Heart left ventricle (tissue), 16 donors: ENCODE data around the gene LRRC3. TPM values are rescaled to one million over a fixed set of nuclear protein-coding genes. Genes with fewer than 3 reads are reported as not detected.
A peak's percentile ranks its signal among the peaks of the same experiment; 100 is the strongest.

Source experiments
- ATAC-seq, 4 donors: fragments of 200-7000 bp; cut with Tn5 transposase; one replicate each; pipeline ENCODE4 v1.9.1; 2020 to 2022; ENCODE audit warnings: moderate library complexity in 4 of 4, mild to moderate bottlenecking in 3 of 4, moderate number of reproducible peaks in 1 of 4
- DNase-seq, 5 donors: peaks; one replicate each; pipeline ENCODE4 v3.0.0-alpha.2; 2020
- H3K27ac ChIP-seq, 12 donors: fragments of 200-600 bp; sonication (generic) in 4 of 12; one replicate each; pipeline versions ENCODE4 v1.5.0 to v1.8.0; 2016 to 2022; ENCODE audit warnings: mild to moderate bottlenecking in 2 of 12
- H3K27me3 ChIP-seq, 9 donors: fragments of 200-600 bp; sonication (generic) in 2 of 9; one replicate each; pipeline versions ENCODE4 v1.5.1 to v1.8.0; 2016 to 2022; ENCODE audit warnings: mild to moderate bottlenecking in 3 of 9
- H3K36me3 ChIP-seq, 9 donors: fragments of 200-600 bp; sonication (generic) in 2 of 9; one replicate each; pipeline versions ENCODE4 v1.5.0 to v1.8.0; 2018 to 2022; ENCODE audit warnings: mild to moderate bottlenecking in 2 of 9
- H3K4me1 ChIP-seq, 12 donors: fragments of 200-600 bp; sonication (generic) in 4 of 12; one replicate each; pipeline versions ENCODE4 v1.5.0 to v1.8.0; 2016 to 2022; ENCODE audit warnings: mild to moderate bottlenecking in 3 of 12
- H3K4me3 ChIP-seq, 12 donors: fragments of 200-600 bp; sonication (generic) in 4 of 12; one replicate each; pipeline versions ENCODE4 v1.5.0 to v1.8.0; 2017 to 2022; ENCODE audit warnings: mild to moderate bottlenecking in 9 of 12, moderate library complexity in 4 of 12
- H3K9me3 ChIP-seq, 12 donors: fragments of 200-600 bp; sonication (generic) in 4 of 12; one replicate each; pipeline versions ENCODE4 v1.5.0 to v1.8.0; 2016 to 2022; ENCODE audit warnings: mild to moderate bottlenecking in 1 of 12
- POLR2A ChIP-seq, 2 donors: fragments of 450-650 bp; IDR thresholded peaks; one replicate each; pipeline ENCODE4 v1.6.1; 2017; ENCODE audit warnings: antibody characterized with exemption in 2 of 2, mild to moderate bottlenecking in 2 of 2, moderate library complexity in 2 of 2
- WGBS, 4 donors: extraction: QIAGEN DNeasy Blood & Tissue Kit in 2 of 4; methylation state at CpG; one replicate each; pipeline versions ENCODE4 v1.1.5 to v1.1.7; 2013 to 2018; 5-methylcytosine and 5-hydroxymethylcytosine counted together
- intact Hi-C, 10 donors: fragments of 100-400 bp; cut with DNase I; formaldehyde crosslinking; loops; one replicate each; pipeline versions ENCODE4 v1.11.1 to v1.14.2; 2022
- polyA plus RNA-seq, 2 donors: library from polyadenylated mRNA; stranded (reverse); fragments of 200-250 nt; gene quantifications; one replicate each; pipeline ENCODE4 v1.2.3, GENCODE V29; 2013
- total RNA-seq, 9 donors: library from RNA; depleted of rRNA in 2 of 9; stranded (reverse); fragments of >200 nt in 2 of 9; fragmentation: NEBNext Ultra II Directional in 3 of 9; extraction: Animal tissue kit (Norgen Biotek cat#: 25700) in 3 of 9; gene quantifications; one replicate each; pipeline versions ENCODE4 v1.1.0 to v1.2.4, GENCODE V29; 2016 to 2023
- TF ChIP-seq, protein P1 (sequence below), 12 donors: fragments of 200-600 bp; sonication (generic) in 4 of 12; IDR thresholded peaks; one replicate each; pipeline versions ENCODE4 v1.5.0 to v1.8.0; 2018 to 2022; ENCODE audit warnings: antibody characterized with exemption in 12 of 12, mild to moderate bottlenecking in 5 of 12
- donor health status: ischemic (EF 13 %, LVEDD 7.1; RV severe dilation, severe dysfunction).
- donor health status: healthy with polysubstance abuse.
- donor health status: DM: no; HTN: yes; CAD: no.
- donor health status: DM: no; HTN: no; CAD: no.
- donor health status: ischemic (EF 25% LVEDD 6.9; RV normal size, moderate dysfunction).
- donor health status: ischemic (EF 25% LVEDD 5.7; RV mildly dilated, moderate dysfunction).
- donor health status: healthy.
- donor health status: DM: yes; HTN: yes; CAD: no.
- donor health status: ischemic (EF 35%, LVEDD 5.7; RV mildly dilated, moderate dysfunction).
- donor health status: nonischemic (EF 11% LVEDD 7.7; RV severe dilation, severe dysfunction).
- donor health status: DM: yes; HTN: yes; CAD: no.
- donor health status: PGD.
- donor health status: ischemic (EF 29% LVEDD 5.4; RV normal size, mild dysfunction).
- donor health status: nonischemic (EF 23%, LVEDD 6.1; RV moderate dilation, normal function).

Gene LRRC3
- total and polyA plus RNA-seq, 11 donors, result 1.4 to 5.8 (median 2.3) TPM

DNA sequence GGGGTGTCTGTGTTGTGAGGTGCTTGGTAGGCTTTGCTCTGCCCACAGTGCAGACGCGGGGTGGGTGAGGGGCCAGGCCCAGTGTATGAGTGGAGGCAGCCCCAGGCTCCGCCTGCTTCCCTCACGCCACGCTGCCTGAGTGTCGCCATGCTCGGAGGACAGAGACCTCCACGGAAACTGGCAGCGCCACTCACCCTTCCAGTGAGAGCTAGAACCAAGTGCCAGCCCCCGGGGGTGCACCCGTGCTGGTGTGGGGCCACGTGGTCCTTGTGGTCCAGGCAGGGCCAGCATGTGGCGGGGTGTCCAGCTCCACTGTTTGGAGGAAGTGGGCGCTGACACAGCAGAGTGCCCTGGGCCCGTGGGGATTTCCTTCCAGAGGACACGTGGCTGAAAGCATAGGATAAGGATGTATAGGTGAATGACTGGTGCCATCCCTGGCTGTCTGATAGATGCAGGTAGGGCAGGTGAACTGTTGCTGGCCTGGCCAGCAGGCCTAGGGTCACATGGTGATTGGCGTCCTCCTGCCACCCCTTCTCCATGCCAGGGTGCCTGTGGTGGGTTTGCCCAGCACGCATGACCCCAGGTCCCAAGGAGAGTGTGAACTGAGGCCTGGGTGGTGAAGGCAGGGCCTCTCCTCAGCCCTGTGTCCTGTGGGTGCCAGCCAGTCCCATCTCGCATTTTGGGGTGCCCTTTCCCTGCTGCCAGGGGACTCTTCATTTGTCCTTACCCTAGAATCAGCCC lies 3.8 kb downstream of the LRRC3 start:
- Histone ChIP-seq H3K4me3 (no peak overlapping the region), H3K36me3 (no peaks in the 10 kb centered on the region), H3K4me1 (peaks cover 0 to 22% (median 9%) of the 10 kb centered on the region in 12 donors), H3K9me3 (peaks cover 0 to 5% (median 0%) of the 10 kb centered on the region in 12 donors), H3K27ac (no peak overlapping the region), H3K27me3 (no peaks in the 10 kb centered on the region)
- ATAC-seq (no peak), DNase-seq (peak in 1 of 5 donors; percentile 17)
- WGBS, 4 donors, result 88 to 94% (median 92%) methylated on average over 9 to 19 of the region's 19 CpGs
- no peak for TF ChIP-seq POLR2A (IDR thresholded peaks at IDR 0.05)
- TF ChIP-seq, protein P1, sequence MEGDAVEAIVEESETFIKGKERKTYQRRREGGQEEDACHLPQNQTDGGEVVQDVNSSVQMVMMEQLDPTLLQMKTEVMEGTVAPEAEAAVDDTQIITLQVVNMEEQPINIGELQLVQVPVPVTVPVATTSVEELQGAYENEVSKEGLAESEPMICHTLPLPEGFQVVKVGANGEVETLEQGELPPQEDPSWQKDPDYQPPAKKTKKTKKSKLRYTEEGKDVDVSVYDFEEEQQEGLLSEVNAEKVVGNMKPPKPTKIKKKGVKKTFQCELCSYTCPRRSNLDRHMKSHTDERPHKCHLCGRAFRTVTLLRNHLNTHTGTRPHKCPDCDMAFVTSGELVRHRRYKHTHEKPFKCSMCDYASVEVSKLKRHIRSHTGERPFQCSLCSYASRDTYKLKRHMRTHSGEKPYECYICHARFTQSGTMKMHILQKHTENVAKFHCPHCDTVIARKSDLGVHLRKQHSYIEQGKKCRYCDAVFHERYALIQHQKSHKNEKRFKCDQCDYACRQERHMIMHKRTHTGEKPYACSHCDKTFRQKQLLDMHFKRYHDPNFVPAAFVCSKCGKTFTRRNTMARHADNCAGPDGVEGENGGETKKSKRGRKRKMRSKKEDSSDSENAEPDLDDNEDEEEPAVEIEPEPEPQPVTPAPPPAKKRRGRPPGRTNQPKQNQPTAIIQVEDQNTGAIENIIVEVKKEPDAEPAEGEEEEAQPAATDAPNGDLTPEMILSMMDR (IDR thresholded peaks at IDR 0.05), result no peak
- intact Hi-C loops, result loop anchor here in 4 of 10 donors (10.0 kb wide), 3 partner anchors 94 to 124 kb away; partner anchors contain the start of gene CFAP410 (in 1 of the 4)

- Histone ChIP-seq H3K27me3 (no peaks in the 10 kb centered on the region), H3K36me3 (no peaks in the 10 kb centered on the region), H3K4me1 (peaks cover 0 to 22% (median 9%) of the 10 kb centered on the region in 12 donors), H3K9me3 (no peaks in the 10 kb centered on the region), H3K4me3 (no peak overlapping the region), H3K27ac (no peak overlapping the region)
- ATAC-seq (no peak), DNase-seq (peak in 1 of 5 donors; percentile 21)
- 78 to 90% (median 84%) methylated on average over 12 to 14 of the region's 14 CpGs for WGBS, 4 donors
- no peak for TF ChIP-seq POLR2A (IDR thresholded peaks at IDR 0.05)
- intact Hi-C loops, result loop anchor here in 5 of 10 donors (5.0 to 10.0 kb wide), 4 partner anchors 95 to 332 kb away; partner anchors contain the start of gene CFAP410 (in 1 of the 5)
These were observed 4.6 kb downstream of the LRRC3 start for GRCh38 chr21:44459712-44460440.

GRCh38 chr21:44460441-44460755 lies 5.1 kb downstream of the LRRC3 start:
- intact Hi-C loops, result loop anchor here in 1 of 10 donors (5.0 kb wide), 1 partner anchor 332 kb away; no protein-coding TSS in a partner anchor
- Histone ChIP-seq H3K9me3 (no peaks in the 10 kb centered on the region), H3K4me3 (no peak overlapping the region), H3K27me3 (no peaks in the 10 kb centered on the region), H3K27ac (no peak overlapping the region), H3K4me1 (peaks cover 0 to 22% (median 9%) of the 10 kb centered on the region in 12 donors), H3K36me3 (no peaks in the 10 kb centered on the region)
- TF ChIP-seq, protein P1 (IDR thresholded peaks at IDR 0.05), result no peak
- TF ChIP-seq POLR2A (IDR thresholded peaks at IDR 0.05), result no peak
- WGBS, 4 donors, result 93 to 98% (median 96%) methylated on average over 8 of the region's 8 CpGs
- DNase-seq (no peak), ATAC-seq (no peak)

GRCh38 chr21:44461005-44461404 lies 5.7 kb downstream of the LRRC3 start:
- Histone ChIP-seq H3K36me3 (no peaks in the 10 kb centered on the region), H3K27ac (peak overlapping the region in 1 of 12 donors; percentile 34), H3K27me3 (no peaks in the 10 kb centered on the region), H3K4me1 (peaks cover 0 to 20% (median 9%) of the 10 kb centered on the region in 12 donors), H3K4me3 (no peak overlapping the region), H3K9me3 (no peaks in the 10 kb centered on the region)
- DNase-seq, result peak in 1 of 5 donors; percentile 21
- no peak for ATAC-seq
- 63 to 96% (median 94%) methylated on average over 1 to 8 of the region's 8 CpGs for WGBS, 4 donors
- intact Hi-C loops, result loop anchor here in 1 of 10 donors (5.0 kb wide), 1 partner anchor 331 kb away; no protein-coding TSS in a partner anchor
- TF ChIP-seq, protein P1 (IDR thresholded peaks at IDR 0.05), result no peak
- TF ChIP-seq POLR2A (IDR thresholded peaks at IDR 0.05), result no peak
